Measurements from ENCODE around the gene NCAM2.

NCAM2 gene

GRCh38 chr21:20997636-20998455, at the start of gene NCAM2:
Gene NCAM2 (plus strand): TSS chr21:20998409.
- Histone ChIP-seq H3K9ac (ENCODE audit: low read depth, low read length) (no peak within 1 kb of the TSS), H3K4me3 (ENCODE audit: low read depth, low read length) (peak within 1 kb of the TSS; percentile 55)

GRCh38 chr21:20949884-20950283, 48.3 kb upstream of the NCAM2 start:
- Histone ChIP-seq H3K9ac (ENCODE audit: low read depth, low read length) (no peak overlapping the region), H3K36me3 (ENCODE audit: control insufficient read depth, insufficient read depth, low read length) (no peaks in the 10 kb centered on the region), H3K27me3 (ENCODE audit: control insufficient read depth, insufficient read depth, low read length) (no peaks in the 10 kb centered on the region), H3K9me3 (ENCODE audit: control insufficient read depth, insufficient read depth, low read length) (no peaks in the 10 kb centered on the region), H3K4me1 (ENCODE audit: control insufficient read depth, insufficient read depth, low read length) (no peaks in the 10 kb centered on the region), H3K4me3 (ENCODE audit: low read depth, low read length) (no peak overlapping the region)

More at GRCh38 chr21:20997636-20998455, at the start of gene NCAM2:
- peaks cover 34% of the 10 kb centered on the region for H3K27me3 ChIP-seq (ENCODE audit: control insufficient read depth, insufficient read depth, low read length)
- no peaks in the 10 kb centered on the region for H3K36me3 ChIP-seq (ENCODE audit: control insufficient read depth, insufficient read depth, low read length)
- H3K9me3 ChIP-seq (ENCODE audit: control insufficient read depth, insufficient read depth, low read length), result no peaks in the 10 kb centered on the region
- H3K4me1 ChIP-seq (ENCODE audit: control insufficient read depth, insufficient read depth, low read length), result peaks cover 6% of the 10 kb centered on the region

- Histone ChIP-seq H3K36me3 (ENCODE audit: control insufficient read depth, insufficient read depth, low read length) (no peaks in the 10 kb centered on the region), H3K4me3 (ENCODE audit: low read depth, low read length) (no peak overlapping the region), H3K9me3 (ENCODE audit: control insufficient read depth, insufficient read depth, low read length) (no peaks in the 10 kb centered on the region), H3K4me1 (ENCODE audit: control insufficient read depth, insufficient read depth, low read length) (no peaks in the 10 kb centered on the region), H3K27me3 (ENCODE audit: control insufficient read depth, insufficient read depth, low read length) (no peaks in the 10 kb centered on the region), H3K9ac (ENCODE audit: low read depth, low read length) (no peak overlapping the region)
These were observed 32.4 kb upstream of the NCAM2 start for GRCh38 chr21:20965816-20966215.

GRCh38 chr21:20968391-20968790, 29.8 kb upstream of the NCAM2 start:
- no peaks in the 10 kb centered on the region for H3K9me3 ChIP-seq (ENCODE audit: control insufficient read depth, insufficient read depth, low read length)
- H3K27me3 ChIP-seq (ENCODE audit: control insufficient read depth, insufficient read depth, low read length), result no peaks in the 10 kb centered on the region
- H3K9ac ChIP-seq (ENCODE audit: low read depth, low read length), result no peak overlapping the region
- no peaks in the 10 kb centered on the region for H3K36me3 ChIP-seq (ENCODE audit: control insufficient read depth, insufficient read depth, low read length)
- no peak overlapping the region for H3K4me3 ChIP-seq (ENCODE audit: low read depth, low read length)
- H3K4me1 ChIP-seq (ENCODE audit: control insufficient read depth, insufficient read depth, low read length), result no peaks in the 10 kb centered on the region

GRCh38 chr21:20970691-20971090, 27.5 kb upstream of the NCAM2 start:
- no peak overlapping the region for H3K4me3 ChIP-seq (ENCODE audit: low read depth, low read length)
- no peaks in the 10 kb centered on the region for H3K4me1 ChIP-seq (ENCODE audit: control insufficient read depth, insufficient read depth, low read length)

GRCh38 chr21:20971296-20971921, 26.8 kb upstream of the NCAM2 start:
- no peak overlapping the region for H3K4me3 ChIP-seq (ENCODE audit: low read depth, low read length)
- no peaks in the 10 kb centered on the region for H3K27me3 ChIP-seq (ENCODE audit: control insufficient read depth, insufficient read depth, low read length)
- no peak overlapping the region for H3K9ac ChIP-seq (ENCODE audit: low read depth, low read length)
- no peaks in the 10 kb centered on the region for H3K36me3 ChIP-seq (ENCODE audit: control insufficient read depth, insufficient read depth, low read length)
- H3K4me1 ChIP-seq (ENCODE audit: control insufficient read depth, insufficient read depth, low read length), result no peaks in the 10 kb centered on the region
- H3K9me3 ChIP-seq (ENCODE audit: control insufficient read depth, insufficient read depth, low read length), result no peaks in the 10 kb centered on the region

More at GRCh38 chr21:20970691-20971090, 27.5 kb upstream of the NCAM2 start:
- H3K27me3 ChIP-seq (ENCODE audit: control insufficient read depth, insufficient read depth, low read length), result no peaks in the 10 kb centered on the region
- no peak overlapping the region for H3K9ac ChIP-seq (ENCODE audit: low read depth, low read length)
- no peaks in the 10 kb centered on the region for H3K9me3 ChIP-seq (ENCODE audit: control insufficient read depth, insufficient read depth, low read length)
- H3K36me3 ChIP-seq (ENCODE audit: control insufficient read depth, insufficient read depth, low read length), result no peaks in the 10 kb centered on the region

- Histone ChIP-seq H3K4me3 (ENCODE audit: low read depth, low read length) (no peak overlapping the region), H3K36me3 (ENCODE audit: control insufficient read depth, insufficient read depth, low read length) (no peaks in the 10 kb centered on the region), H3K9me3 (ENCODE audit: control insufficient read depth, insufficient read depth, low read length) (no peaks in the 10 kb centered on the region), H3K27me3 (ENCODE audit: control insufficient read depth, insufficient read depth, low read length) (peaks cover 34% of the 10 kb centered on the region), H3K4me1 (ENCODE audit: control insufficient read depth, insufficient read depth, low read length) (peaks cover 6% of the 10 kb centered on the region), H3K9ac (ENCODE audit: low read depth, low read length) (no peak overlapping the region)
These were observed 3.4 kb upstream of the NCAM2 start for GRCh38 chr21:20994790-20995189.

- no peaks in the 10 kb centered on the region for H3K9me3 ChIP-seq (ENCODE audit: control insufficient read depth, insufficient read depth, low read length)
- peaks cover 6% of the 10 kb centered on the region for H3K4me1 ChIP-seq (ENCODE audit: control insufficient read depth, insufficient read depth, low read length)
- H3K9ac ChIP-seq (ENCODE audit: low read depth, low read length), result no peak overlapping the region
- peaks cover 34% of the 10 kb centered on the region for H3K27me3 ChIP-seq (ENCODE audit: control insufficient read depth, insufficient read depth, low read length)
- H3K36me3 ChIP-seq (ENCODE audit: control insufficient read depth, insufficient read depth, low read length), result no peaks in the 10 kb centered on the region
- H3K4me3 ChIP-seq (ENCODE audit: low read depth, low read length), result peak overlapping the region; percentile 55
These were observed 1.5 kb upstream of the NCAM2 start for GRCh38 chr21:20996421-20997310.

- Histone ChIP-seq H3K4me1 (ENCODE audit: control insufficient read depth, insufficient read depth, low read length) (peaks cover 6% of the 10 kb centered on the region), H3K4me3 (ENCODE audit: low read depth, low read length) (peak overlapping the region; percentile 55), H3K9ac (ENCODE audit: low read depth, low read length) (no peak overlapping the region), H3K36me3 (ENCODE audit: control insufficient read depth, insufficient read depth, low read length) (no peaks in the 10 kb centered on the region), H3K9me3 (ENCODE audit: control insufficient read depth, insufficient read depth, low read length) (no peaks in the 10 kb centered on the region), H3K27me3 (ENCODE audit: control insufficient read depth, insufficient read depth, low read length) (peaks cover 34% of the 10 kb centered on the region)
These were observed 936 bp upstream of the NCAM2 start for GRCh38 chr21:20997311-20997635.

GRCh38 chr21:20998456-20998789, 214 bp downstream of the NCAM2 start:
- H3K4me3 ChIP-seq (ENCODE audit: low read depth, low read length), result peak overlapping the region; percentile 51
- H3K9ac ChIP-seq (ENCODE audit: low read depth, low read length), result no peak overlapping the region
- H3K27me3 ChIP-seq (ENCODE audit: control insufficient read depth, insufficient read depth, low read length), result peaks cover 34% of the 10 kb centered on the region

GRCh38 chr21:20998886-20999285, 677 bp downstream of the NCAM2 start:
- Histone ChIP-seq H3K9ac (ENCODE audit: low read depth, low read length) (no peak overlapping the region), H3K27me3 (ENCODE audit: control insufficient read depth, insufficient read depth, low read length) (peaks cover 34% of the 10 kb centered on the region), H3K36me3 (ENCODE audit: control insufficient read depth, insufficient read depth, low read length) (no peaks in the 10 kb centered on the region), H3K4me3 (ENCODE audit: low read depth, low read length) (peak overlapping the region; percentile 51), H3K4me1 (ENCODE audit: control insufficient read depth, insufficient read depth, low read length) (peaks cover 6% of the 10 kb centered on the region), H3K9me3 (ENCODE audit: control insufficient read depth, insufficient read depth, low read length) (no peaks in the 10 kb centered on the region)

More at GRCh38 chr21:20998456-20998789, 214 bp downstream of the NCAM2 start:
- Histone ChIP-seq H3K4me1 (ENCODE audit: control insufficient read depth, insufficient read depth, low read length) (peaks cover 6% of the 10 kb centered on the region), H3K9me3 (ENCODE audit: control insufficient read depth, insufficient read depth, low read length) (no peaks in the 10 kb centered on the region), H3K36me3 (ENCODE audit: control insufficient read depth, insufficient read depth, low read length) (no peaks in the 10 kb centered on the region)

Measured in iPS-15b (cell line).